B cell (primary cell): ENCODE data around the gene ENTHD1.

Source experiments
- CTCF ChIP-seq: fragments of 200-600 bp; IDR thresholded peaks from one replicate; pipeline ENCODE4 v1.8.0; 2022; ENCODE audit warnings: antibody characterized with exemption, mild to moderate bottlenecking
- EZH2 ChIP-seq: IDR thresholded peaks from 2 replicates; pipeline ENCODE4 v1.6.1; 2012; ENCODE audit warnings: borderline replicate concordance, low read depth, mild to moderate bottlenecking, moderate library complexity, low read length; ENCODE audit not compliant: insufficient read depth, poor library complexity, severe bottlenecking

GRCh38 chr22:39924286-39924685, 30.7 kb upstream of the ENTHD1 start:
- TF ChIP-seq CTCF (no peak), EZH2 (no peak)
